ENCODE results near the gene MCM3.

GRCh38 chr6:52245425-52245824 is 39.1 kb downstream of the MCM3 start:
- TF ChIP-seq, protein P1, sequence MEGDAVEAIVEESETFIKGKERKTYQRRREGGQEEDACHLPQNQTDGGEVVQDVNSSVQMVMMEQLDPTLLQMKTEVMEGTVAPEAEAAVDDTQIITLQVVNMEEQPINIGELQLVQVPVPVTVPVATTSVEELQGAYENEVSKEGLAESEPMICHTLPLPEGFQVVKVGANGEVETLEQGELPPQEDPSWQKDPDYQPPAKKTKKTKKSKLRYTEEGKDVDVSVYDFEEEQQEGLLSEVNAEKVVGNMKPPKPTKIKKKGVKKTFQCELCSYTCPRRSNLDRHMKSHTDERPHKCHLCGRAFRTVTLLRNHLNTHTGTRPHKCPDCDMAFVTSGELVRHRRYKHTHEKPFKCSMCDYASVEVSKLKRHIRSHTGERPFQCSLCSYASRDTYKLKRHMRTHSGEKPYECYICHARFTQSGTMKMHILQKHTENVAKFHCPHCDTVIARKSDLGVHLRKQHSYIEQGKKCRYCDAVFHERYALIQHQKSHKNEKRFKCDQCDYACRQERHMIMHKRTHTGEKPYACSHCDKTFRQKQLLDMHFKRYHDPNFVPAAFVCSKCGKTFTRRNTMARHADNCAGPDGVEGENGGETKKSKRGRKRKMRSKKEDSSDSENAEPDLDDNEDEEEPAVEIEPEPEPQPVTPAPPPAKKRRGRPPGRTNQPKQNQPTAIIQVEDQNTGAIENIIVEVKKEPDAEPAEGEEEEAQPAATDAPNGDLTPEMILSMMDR (IDR thresholded peaks at IDR 0.05; ENCODE audit: low read depth, low read length, missing input control) = no peak
- TF ChIP-seq YY1 (IDR thresholded peaks at IDR 0.05) = no peak
- TF ChIP-seq REST (IDR thresholded peaks at IDR 0.05) = no peak
- TF ChIP-seq RXRA (IDR thresholded peaks at IDR 0.05) = no peak
- no peak for TF ChIP-seq TAF1 (conservative IDR thresholded peaks at IDR 0.05)

Measured in liver (tissue), 3 donors.